Renal cortex interstitium (tissue), 11 donors: ENCODE results near the gene HMGXB4. TPM values are rescaled to one million over a fixed set of nuclear protein-coding genes. Genes with fewer than 3 reads are reported as not detected.
A peak's percentile ranks its signal among the peaks of the same experiment; 100 is the strongest.
"Not testable (repeated sequence)": the region's sequence is repeated elsewhere in the genome, so short reads cannot be mapped to it uniquely, and the experiment has no call there.

Experiments used
- DNase-seq, 11 donors: peaks; one replicate each; pipeline ENCODE4 v3.0.0-alpha.2; 2013; ENCODE audit warnings: low read depth in 9 of 11, low spot score in 4 of 11; ENCODE audit errors: extremely low read depth in 1 of 11
- polyA plus RNA-seq, 3 donors: library from polyadenylated mRNA; unstranded; fragments of 120-200 nt; gene quantifications; one replicate each; pipeline ENCODE4 v1.2.1, GENCODE V29; 2013; ENCODE audit not compliant: insufficient read length in 3 of 3

The HMGXB4 gene
- polyA plus RNA-seq, 3 donors: 26.0 to 31.3 (median 28.1) TPM

DNA sequence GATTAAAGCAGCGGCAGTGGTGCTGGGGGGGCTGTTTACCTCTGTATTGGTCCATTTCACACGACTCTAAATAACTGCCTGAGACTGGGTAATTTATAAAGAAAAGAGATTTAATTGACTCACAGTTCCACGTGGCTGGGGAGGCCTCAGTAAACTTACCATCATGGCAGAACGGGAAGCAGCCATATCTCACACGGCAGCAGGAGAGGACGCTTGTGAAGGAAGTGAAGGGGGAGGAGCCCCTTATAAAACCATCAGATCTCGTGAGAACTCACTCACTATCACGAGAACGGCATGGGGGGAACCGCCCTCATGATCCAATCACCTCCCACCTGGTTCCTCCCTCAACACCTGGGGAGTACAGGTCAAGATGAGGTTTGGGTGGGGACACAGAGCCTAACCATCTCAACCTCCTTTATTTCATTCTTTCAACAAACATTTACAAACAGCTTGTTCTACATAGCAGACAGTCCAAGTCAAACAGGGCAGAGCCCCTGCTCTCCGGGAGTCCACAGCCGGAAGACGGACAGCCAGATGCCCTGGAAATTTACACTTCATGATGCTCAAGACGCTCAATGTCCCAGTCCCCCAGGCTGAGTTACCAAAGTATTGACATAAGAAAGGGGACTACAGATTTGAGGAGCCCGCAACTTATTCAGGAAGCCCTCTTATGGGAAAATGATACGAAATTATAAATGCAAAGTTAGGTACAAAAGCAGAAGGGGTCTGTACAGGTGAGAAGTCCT is 26.3 kb upstream of the HMGXB4 start:
- no peak for DNase-seq

- DNase-seq: peak; percentile 40 to 67 (median 60)
Measured at GRCh38 chr22:35231585-35232084, 25.7 kb upstream of the HMGXB4 start.

DNA sequence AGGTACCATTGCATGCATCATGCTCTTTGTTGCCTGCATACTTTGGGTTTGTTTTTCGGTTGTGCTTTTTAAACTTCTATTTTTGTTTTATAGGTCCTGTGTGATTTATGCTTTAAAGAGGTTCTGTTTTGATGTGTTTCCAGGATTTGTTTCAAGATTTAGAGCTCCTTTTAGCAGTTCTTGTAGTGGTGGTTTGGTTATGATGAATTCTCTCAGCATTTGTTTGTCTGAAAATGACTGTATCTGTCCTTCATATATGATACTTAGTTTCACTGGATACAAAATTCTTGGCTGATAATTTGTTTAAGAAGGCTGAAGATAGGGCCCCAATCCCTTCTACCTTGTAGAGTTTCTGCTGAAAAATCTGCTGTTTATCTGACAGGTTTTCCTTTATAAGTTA is 18.5 kb upstream of the HMGXB4 start:
- not testable (repeated sequence) for DNase-seq

GRCh38 chr22:35244507-35244906 is 12.8 kb upstream of the HMGXB4 start:
- not testable (repeated sequence) for DNase-seq

GRCh38 chr22:35250156-35250555 is 7.1 kb upstream of the HMGXB4 start:
- no peak for DNase-seq

DNA sequence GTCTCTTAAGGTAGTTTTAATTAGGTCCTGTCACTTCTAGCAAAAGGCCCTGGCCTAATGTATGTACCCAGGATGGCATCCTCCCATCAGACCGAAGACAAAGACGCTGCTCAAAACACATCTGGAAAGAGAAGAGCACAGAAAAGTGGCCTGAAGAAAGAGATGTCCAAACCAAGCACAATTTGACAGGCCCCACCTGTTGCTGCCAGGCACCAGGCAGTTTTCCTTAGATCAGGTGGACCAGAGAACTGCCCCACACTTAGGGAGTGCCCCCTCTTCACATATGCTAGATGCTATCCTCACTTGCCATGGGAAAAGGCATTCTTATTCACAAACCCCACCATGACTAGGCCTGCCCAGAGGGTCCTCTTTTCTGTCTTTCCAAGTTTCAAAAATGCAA is 3.3 kb upstream of the HMGXB4 start:
- no peak for DNase-seq

- peak in 1 of 11 donors; percentile 21 for DNase-seq
Measured at GRCh38 chr22:35257002-35257320, 332 bp upstream of the HMGXB4 start.

DNA sequence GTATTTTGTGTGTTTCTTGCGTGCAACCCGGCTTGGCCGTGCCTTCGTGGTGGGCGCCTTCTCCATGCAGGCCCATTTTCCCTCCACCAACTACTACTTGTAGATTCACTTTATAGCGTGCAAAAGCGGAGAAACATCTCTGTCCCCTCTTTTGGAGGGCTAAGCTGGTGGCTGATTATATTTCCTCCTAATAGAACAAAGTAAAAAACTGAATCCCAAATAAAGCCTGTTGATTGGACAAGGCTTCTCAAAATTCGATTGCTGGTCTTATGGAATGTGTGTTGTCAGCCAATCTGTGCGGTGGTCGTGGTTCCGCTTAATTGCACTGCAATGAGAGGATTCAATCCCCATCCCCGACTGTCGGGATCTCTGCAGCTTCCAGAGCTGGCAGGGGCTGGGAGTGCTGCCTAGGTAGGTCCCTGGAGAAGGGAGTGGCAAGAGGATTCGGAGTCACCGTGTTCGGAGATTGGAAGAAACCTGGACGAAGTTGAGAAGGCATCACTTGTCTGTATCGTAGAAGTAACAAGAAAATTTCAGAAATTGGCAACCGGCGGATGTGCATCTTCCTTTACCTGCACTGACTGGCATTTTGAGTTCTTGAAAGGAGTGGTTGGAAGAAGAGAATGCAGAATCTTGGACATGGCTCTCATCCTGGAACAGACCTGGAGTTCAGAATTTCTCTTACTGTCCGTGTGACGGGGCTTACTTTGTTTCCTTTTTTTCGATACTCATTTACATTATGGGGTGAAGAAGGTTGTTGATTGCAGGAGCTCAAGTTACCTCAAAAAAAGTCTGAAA is 1.1 kb downstream of the HMGXB4 start:
- DNase-seq: peak in 10 of 11 donors; percentile 9 to 37 (median 18)

DNA sequence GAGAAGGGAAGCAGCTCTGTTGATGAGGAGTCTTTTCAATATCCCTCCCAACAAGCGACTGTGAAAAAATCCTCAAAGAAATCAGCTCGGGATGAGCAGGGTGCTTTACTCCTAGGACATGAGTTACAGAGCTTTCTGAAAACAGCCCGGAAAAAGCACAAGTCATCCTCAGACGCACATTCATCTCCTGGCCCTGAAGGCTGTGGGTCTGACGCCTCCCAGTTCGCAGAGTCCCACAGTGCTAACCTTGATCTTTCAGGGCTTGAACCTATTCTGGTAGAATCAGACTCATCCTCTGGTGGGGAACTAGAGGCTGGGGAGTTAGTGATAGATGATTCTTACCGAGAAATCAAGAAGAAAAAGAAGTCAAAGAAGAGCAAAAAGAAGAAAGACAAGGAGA is 7.7 kb downstream of the HMGXB4 start:
- no peak for DNase-seq

- no peak for DNase-seq
Measured at GRCh38 chr22:35266277-35266676, 9.0 kb downstream of the HMGXB4 start.

DNA sequence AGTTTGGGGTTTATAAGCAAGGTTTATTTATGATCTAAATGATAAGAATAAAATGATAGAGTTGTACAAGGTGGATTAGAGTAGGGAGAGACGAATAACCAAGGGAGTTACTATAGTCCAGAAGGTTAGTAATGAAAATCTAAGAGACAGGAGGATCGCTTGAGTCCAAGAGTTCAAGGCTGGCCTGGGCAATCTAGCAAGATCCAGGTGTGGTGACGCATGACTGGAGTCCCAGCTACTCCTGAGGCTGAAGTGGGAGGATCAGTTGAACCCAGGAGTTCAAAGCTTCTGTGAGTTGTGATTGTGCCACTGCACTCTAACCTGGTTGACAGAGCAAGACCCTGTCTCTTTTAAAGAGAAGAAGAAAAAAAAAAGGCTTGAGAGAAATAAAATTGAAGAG is 12.3 kb downstream of the HMGXB4 start:
- DNase-seq: no peak

DNA sequence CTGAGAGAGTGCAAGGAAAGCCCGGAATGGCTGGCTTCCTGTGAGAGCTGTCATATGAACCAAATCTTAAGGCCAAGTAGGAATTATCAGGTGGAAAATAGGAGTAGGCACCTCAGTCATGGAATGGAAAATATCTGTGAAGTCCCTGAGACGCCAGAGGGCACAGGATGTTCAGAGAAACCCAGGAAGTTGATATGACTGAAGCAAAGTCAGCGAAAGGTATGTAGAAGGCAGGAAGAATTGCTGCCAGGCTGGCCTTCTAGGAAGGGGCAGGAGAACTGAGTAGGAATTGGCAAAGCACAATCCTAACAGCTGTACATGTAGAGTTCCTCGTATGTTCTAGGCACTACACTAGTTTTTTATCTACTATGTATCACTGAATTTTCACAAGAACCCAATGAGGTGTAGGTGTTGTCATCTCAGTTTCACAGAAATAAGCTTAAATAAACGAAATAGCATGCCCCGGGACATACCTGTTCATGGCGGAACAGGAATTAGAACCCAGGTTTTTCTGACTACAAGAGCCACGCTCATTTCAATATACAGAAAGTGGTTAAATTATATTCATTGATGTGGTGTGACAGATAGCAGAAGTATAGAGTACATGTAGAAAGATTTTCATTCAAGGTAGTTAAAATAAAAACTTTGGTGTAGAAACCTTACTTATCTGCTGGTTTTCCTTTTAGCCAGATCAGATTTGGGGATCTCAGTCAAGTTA is 17.0 kb downstream of the HMGXB4 start:
- DNase-seq: no peak

DNA sequence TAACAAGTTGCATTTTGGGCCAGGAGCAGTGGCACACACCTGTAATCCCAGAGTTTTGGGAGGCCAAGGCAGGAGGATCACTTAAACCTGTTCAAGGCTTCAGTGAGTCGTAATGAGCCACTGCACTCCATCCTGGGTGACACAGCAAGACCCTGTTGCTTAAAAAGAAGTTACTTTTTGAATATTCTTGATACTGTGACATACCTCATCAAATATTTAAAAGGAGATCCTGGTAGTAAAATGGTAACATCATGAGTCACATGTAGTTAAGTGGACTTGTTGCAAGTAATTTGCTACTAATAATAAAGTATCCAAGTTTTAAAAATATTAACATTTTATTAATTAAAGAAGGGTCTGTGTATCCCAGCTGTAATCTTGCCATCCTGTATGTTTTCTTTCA is 18.3 kb downstream of the HMGXB4 start:
- no peak for DNase-seq

DNA sequence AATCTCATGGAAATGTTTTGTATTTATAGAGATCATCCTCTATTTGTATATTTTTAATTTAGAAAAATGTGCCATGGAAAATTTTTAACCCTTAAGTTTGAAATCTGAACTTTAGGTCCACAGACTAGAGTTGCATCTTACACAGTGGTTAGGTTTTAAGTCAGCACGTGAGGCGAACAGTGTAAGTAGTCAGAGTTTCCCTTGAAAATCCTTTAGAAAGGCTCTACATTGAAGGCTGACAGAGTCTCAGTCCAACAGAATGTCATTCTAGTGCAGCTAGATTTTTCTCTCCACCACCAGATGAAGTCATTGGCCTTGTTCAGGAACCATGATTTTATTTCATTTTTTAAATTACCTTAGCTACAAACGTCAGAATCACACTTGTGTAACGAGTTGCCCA is 18.7 kb downstream of the HMGXB4 start:
- no peak for DNase-seq

- no peak for DNase-seq
Measured at GRCh38 chr22:35288116-35288515, 30.8 kb downstream of the HMGXB4 start.

- no peak for DNase-seq
Measured at GRCh38 chr22:35292786-35293185, 35.5 kb downstream of the HMGXB4 start.

- DNase-seq: no peak
Measured at GRCh38 chr22:35296051-35296450, 38.8 kb downstream of the HMGXB4 start.

- peak in 1 of 11 donors; percentile 39 for DNase-seq
Measured at GRCh38 chr22:35299217-35299672, 42.0 kb downstream of the HMGXB4 start.

DNA sequence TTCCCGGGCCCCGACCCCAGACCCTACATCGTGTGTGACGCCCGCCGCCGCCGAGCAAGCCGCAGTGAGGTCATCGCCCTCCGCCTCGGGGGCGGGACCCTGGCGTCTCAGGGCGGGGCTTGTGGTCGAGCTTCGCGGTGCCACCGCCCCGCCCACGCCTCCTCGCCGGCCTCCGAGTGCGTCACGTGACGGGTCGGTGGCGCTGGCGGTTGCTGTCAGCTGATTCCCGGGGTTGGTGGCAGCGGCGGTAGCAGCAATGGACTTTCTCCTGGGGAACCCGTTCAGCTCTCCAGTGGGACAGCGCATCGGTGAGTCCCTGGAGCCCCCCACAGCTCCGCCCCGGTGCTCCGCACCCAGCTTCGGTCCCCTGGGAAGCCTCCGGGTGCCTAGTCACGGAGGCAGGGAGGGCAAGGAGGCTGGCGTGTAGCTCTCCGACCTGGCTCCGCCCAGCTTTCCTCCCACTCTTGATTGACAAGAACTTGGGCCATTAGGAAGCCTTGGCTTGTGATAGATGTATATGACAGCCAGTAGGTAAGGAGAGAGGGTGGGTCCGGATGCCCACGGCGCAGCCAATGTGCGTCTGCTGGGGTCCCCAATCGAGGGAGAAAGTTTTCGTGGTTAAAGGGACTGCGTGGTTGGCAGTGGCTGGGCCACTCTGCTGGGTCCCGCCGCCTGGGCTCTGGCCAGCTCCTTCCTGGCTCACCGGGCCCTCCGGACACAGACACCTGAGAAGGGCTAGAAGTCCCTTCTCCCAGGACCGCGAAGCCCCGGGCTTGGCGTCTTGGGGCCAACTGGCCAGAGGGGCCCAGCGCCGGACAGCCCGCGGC is 42.6 kb downstream of the HMGXB4 start, which contains the start of gene TOM1:
TOM1 (plus strand) TSS at position 222 of the 827 bp plus-strand sequence; CDS start at position 257, 35 bp downstream.
- DNase-seq: peak; percentile 96 to 100 (median 99)
